Measurements from ENCODE around the gene TPM2.

Gene TPM2

GRCh38 chr9:35689542-35690293 is at the start of gene TPM2:
Gene TPM2, minus strand, starts transcription at chr9:35689925. Its CDS starts 108 bp downstream, at chr9:35689817.
- in situ Hi-C loops (cut with HindIII; ENCODE audit: low sequenced_read_pairs): no loop called here

- in situ Hi-C loops (cut with HindIII; ENCODE audit: low sequenced_read_pairs): no loop called here
Observed at GRCh38 chr9:35738924-35739323, 49.2 kb upstream of the TPM2 start.

GRCh38 chr9:35738186-35738585 is 48.5 kb upstream of the TPM2 start:
- in situ Hi-C loops (cut with HindIII; ENCODE audit: low sequenced_read_pairs): no loop called here

DNA sequence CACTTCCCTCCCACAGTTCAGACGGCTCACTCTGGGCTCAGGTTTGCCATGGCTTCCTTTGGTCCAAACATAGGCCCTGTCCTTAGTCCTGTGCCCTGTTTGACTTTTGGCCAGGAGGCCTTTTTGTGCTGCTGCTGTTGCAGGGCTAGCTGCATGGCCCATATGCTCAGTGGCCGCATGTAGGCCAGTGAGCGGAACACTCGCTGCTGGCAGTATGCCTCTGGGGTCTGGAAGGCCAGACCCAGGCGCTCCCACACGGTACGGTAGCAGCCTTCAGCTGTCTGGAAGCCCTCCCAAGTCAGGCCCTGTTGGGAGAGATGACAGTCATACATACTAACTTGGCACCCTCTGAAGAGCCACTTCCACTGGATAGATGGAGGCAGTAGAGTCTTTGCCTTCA is 47.4 kb upstream of the TPM2 start:
- in situ Hi-C loops (cut with HindIII; ENCODE audit: low sequenced_read_pairs): no loop called here

GRCh38 chr9:35736201-35736633 is 46.5 kb upstream of the TPM2 start:
- in situ Hi-C loops (cut with HindIII; ENCODE audit: low sequenced_read_pairs): no loop called here

DNA sequence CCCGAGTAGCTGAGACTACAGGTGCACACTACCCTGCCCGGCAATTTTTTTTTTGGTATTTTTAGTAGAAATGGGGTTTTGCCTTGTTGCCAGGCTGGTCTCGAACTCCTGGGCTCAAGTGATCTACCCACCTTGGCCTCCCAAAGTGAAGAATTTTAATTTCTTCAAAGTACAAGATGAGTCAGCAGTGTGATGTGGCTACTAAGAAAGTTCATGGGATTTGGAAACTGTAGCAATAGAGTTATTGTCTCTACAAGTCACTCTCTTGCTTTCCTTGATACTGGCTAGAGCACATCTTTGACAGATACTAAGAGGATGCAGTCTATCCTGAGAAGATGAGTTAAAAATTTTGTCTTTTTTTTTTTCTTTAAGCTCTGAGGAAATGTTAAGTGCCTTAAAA is 44.4 kb upstream of the TPM2 start:
- in situ Hi-C loops (cut with HindIII; ENCODE audit: low sequenced_read_pairs): no loop called here

DNA sequence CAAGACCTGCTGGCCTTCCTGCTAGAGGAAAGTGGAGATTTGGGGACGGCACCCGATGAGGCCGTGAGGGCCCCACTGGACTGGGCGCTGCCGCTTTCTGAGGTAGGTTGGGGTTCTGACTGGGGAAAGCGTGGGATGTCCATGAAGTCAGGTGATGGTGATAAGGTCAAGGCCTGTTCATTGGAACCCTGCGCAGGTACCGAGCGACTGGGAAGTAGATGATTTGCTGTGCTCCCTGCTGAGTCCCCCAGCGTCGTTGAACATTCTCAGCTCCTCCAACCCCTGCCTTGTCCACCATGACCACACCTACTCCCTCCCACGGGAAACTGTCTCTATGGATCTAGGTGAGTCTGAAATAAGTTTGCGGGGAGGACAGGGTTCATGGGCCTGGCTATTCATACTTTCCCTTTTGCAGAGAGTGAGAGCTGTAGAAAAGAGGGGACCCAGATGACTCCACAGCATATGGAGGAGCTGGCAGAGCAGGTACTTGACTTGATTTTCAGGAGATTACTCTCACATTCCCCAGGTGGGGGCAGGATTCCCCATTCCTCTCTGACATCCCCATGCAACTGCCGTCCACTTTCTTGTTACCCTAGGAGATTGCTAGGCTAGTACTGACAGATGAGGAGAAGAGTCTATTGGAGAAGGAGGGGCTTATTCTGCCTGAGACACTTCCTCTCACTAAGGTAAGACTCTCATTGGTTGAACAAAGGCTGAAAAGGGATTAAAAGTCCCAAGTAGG is 43.2 kb upstream of the TPM2 start:
- in situ Hi-C loops (cut with HindIII; ENCODE audit: low sequenced_read_pairs): no loop called here

GRCh38 chr9:35732185-35732799 is 42.6 kb upstream of the TPM2 start, which contains the start of the genes CREB3 and TLN1:
Gene CREB3, plus strand, starts transcription at chr9:35732666. Its CDS starts 107 bp downstream, at chr9:35732773.
Gene TLN1, minus strand, starts transcription at chr9:35732195. Its CDS starts 6,501 bp downstream, at chr9:35725694.
- in situ Hi-C loops (cut with HindIII; ENCODE audit: low sequenced_read_pairs): no loop called here

DNA sequence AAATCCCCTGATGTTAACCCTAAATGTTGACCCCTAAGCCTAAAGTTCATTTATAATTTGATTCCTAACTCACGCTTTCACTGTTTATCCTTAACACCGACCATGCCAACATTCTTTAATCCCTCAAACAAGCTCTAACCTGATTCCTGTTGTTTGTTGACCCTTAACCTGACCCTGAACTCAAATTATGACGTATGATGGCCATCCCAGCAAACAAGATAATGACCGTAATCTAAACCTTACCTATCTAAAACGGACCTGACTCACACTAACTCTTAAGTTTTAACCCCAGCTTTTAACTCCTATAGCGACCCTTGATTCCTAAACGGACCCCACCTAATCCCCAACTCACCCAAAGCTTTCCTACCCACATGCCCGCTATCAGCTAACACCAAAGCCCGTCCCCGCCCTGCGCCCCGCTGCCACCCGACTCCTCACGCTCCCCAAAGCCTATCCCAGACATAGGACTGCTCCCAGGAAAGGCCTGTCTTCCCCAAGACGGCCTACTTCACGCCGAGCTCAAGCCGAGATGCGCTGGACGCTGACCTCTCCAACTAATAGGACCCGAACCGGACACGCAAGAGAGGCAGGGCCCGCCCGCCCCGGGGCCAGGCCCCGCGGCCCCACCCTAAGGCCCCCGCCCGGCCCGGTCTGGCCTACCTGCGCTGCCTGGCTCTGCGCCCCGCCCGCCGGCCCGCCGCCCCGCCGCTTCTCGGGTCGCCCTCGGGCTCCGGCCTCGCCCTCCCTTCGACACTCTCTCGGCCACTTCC is 41.9 kb upstream of the TPM2 start:
- in situ Hi-C loops (cut with HindIII; ENCODE audit: low sequenced_read_pairs): no loop called here

GRCh38 chr9:35730486-35730854 is 40.7 kb upstream of the TPM2 start:
- in situ Hi-C loops (cut with HindIII; ENCODE audit: low sequenced_read_pairs): no loop called here

GRCh38 chr9:35729700-35730485 is 40.2 kb upstream of the TPM2 start:
- in situ Hi-C loops (cut with HindIII; ENCODE audit: low sequenced_read_pairs): loop anchor here (5.0 kb wide), 1 partner anchor 48 kb away; no protein-coding TSS in a partner anchor

GRCh38 chr9:35729101-35729500 is 39.4 kb upstream of the TPM2 start:
- in situ Hi-C loops (cut with HindIII; ENCODE audit: low sequenced_read_pairs): loop anchor here (5.0 kb wide), 1 partner anchor 47 kb away; no protein-coding TSS in a partner anchor

- in situ Hi-C loops (cut with HindIII; ENCODE audit: low sequenced_read_pairs): loop anchor here (5.0 kb wide), 1 partner anchor 46 kb away; no protein-coding TSS in a partner anchor
Observed at GRCh38 chr9:35728041-35728971, 38.6 kb upstream of the TPM2 start.

DNA sequence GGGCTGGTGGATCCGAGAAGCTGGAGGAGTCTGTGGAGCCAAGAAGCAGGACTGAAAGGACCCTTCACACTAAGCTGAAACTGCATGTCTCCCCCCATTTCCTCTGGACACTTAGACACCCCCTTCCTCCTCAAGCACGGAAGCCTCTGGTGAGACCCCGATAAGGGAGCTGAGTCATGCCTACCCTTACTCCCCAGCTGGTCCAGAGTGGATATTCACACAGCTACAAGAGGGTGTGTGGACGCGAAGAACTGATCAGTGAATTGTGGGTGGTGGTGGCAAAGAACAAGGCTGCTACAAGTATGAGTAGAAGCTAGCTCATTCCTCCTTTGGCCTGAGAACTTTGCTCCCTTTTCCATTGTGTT is 37.9 kb upstream of the TPM2 start:
- in situ Hi-C loops (cut with HindIII; ENCODE audit: low sequenced_read_pairs): loop anchor here (5.0 kb wide), 1 partner anchor 45 kb away; no protein-coding TSS in a partner anchor

GRCh38 chr9:35726931-35727330 is 37.2 kb upstream of the TPM2 start:
- in situ Hi-C loops (cut with HindIII; ENCODE audit: low sequenced_read_pairs): loop anchor here (5.0 kb wide), 1 partner anchor 45 kb away; no protein-coding TSS in a partner anchor

DNA sequence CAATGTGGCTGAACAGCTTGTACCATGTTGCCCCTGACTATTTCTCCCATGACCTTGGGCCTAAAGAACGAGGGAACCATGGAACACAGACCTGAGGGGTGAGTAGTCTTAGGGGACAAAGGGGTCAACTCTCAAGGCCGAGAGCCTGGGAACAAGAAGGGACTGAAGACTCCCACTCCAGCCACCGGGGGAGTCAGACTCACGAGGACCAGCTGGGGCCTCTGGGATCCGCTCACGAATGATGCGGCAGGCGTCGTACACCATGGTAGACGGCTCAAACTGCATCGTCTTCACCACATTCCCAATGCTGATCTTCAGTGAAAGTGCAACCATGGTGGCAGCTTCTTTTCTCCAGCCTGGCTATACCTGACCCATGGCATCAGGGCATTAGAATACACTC is 35.6 kb upstream of the TPM2 start:
- in situ Hi-C loops (cut with HindIII; ENCODE audit: low sequenced_read_pairs): loop anchor here (5.0 kb wide), 1 partner anchor 43 kb away; no protein-coding TSS in a partner anchor

- in situ Hi-C loops (cut with HindIII; ENCODE audit: low sequenced_read_pairs): no loop called here
Observed at GRCh38 chr9:35723908-35724307, 34.2 kb upstream of the TPM2 start.

- in situ Hi-C loops (cut with HindIII; ENCODE audit: low sequenced_read_pairs): no loop called here
Observed at GRCh38 chr9:35723426-35723825, 33.7 kb upstream of the TPM2 start.

GRCh38 chr9:35719546-35719945 is 29.8 kb upstream of the TPM2 start:
- in situ Hi-C loops (cut with HindIII; ENCODE audit: low sequenced_read_pairs): no loop called here

Measured in endothelial cell of hepatic sinusoid (primary cell).